ENCODE data around the gene TAF1A.
A peak's percentile ranks its signal among the peaks of the same experiment; 100 is the strongest.

Gene TAF1A

DNA sequence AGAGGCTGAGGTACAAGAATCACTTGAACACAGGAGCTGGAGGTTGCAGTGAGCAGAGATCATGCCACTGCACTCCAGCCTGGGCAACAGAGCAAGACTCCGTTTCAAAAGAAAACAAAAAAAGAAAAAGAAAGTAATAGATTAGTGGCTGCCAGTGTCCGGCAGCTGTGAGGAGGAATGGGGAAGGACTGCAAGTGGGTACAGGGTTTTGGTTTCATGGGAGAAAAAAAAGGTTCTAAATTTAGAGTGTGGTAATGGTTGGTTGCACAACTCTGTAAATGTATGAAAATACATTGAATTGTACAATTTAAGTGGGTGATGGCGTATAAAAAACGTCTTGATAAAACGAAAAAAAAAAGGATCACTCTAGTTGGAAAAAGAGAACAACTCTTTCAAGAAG is 6.7 kb downstream of the TAF1A start:
- Histone ChIP-seq H2AFZ (ENCODE audit: low read depth) (no peak overlapping the region), H3K4me3 (IDR thresholded peaks at IDR 0.05; ENCODE audit: insufficient read depth, low read depth, low read length) (no peak overlapping the region), H4K20me1 (ENCODE audit: insufficient read depth) (no peaks in the 10 kb centered on the region), H3K4me1 (ENCODE audit: low read depth, poor library complexity, severe bottlenecking) (peaks cover 19% of the 10 kb centered on the region), H3K9ac (no peak overlapping the region), H3K79me2 (ENCODE audit: insufficient read depth, low read depth) (no peaks in the 10 kb centered on the region), H3K4me2 (peak overlapping the region; percentile 22), H3K27ac (no peak overlapping the region), H3K36me3 (ENCODE audit: insufficient read depth) (peaks cover 7% of the 10 kb centered on the region; the same call in 1 of the 2 replicates), H3K27me3 (ENCODE audit: insufficient read depth, low read depth) (no peaks in the 10 kb centered on the region)
- TF ChIP-seq, protein P1, sequence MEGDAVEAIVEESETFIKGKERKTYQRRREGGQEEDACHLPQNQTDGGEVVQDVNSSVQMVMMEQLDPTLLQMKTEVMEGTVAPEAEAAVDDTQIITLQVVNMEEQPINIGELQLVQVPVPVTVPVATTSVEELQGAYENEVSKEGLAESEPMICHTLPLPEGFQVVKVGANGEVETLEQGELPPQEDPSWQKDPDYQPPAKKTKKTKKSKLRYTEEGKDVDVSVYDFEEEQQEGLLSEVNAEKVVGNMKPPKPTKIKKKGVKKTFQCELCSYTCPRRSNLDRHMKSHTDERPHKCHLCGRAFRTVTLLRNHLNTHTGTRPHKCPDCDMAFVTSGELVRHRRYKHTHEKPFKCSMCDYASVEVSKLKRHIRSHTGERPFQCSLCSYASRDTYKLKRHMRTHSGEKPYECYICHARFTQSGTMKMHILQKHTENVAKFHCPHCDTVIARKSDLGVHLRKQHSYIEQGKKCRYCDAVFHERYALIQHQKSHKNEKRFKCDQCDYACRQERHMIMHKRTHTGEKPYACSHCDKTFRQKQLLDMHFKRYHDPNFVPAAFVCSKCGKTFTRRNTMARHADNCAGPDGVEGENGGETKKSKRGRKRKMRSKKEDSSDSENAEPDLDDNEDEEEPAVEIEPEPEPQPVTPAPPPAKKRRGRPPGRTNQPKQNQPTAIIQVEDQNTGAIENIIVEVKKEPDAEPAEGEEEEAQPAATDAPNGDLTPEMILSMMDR (conservative IDR thresholded peaks at IDR 0.05; ENCODE audit: low read depth, low read length), result no peak

DNA sequence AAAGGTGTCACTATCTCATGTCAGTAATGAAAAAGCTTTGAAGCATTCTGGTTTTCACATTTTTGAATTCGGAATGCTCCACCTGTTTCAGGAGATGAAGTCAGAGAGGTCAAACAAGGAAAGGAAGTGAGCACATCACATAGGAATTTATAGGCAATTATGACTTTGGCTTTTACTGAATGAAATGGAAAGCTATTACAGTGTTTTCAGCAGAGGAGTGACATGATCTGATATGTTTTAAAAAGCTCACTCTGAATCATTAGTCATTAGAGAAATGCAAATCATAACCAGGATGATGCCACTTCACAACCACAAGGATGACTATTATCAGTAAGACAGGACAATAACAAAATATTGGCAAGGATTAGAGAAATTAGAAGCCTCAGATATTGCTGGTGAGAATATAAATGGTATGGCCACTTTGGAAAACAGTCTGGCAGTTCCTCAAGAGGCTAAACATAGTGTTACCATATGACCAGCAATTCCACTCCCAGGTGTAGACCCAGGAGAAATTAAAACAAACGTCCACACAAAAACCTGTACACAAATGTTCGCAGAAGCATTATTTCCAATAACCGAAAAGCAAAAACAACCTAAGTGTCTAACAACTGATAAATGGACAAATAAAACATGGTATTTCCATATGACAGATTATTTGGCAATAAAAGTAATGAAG is 7.5 kb downstream of the TAF1A start:
- Histone ChIP-seq H3K79me2 (ENCODE audit: insufficient read depth, low read depth) (no peaks in the 10 kb centered on the region), H3K4me1 (ENCODE audit: low read depth, poor library complexity, severe bottlenecking) (peaks cover 19% of the 10 kb centered on the region), H3K27me3 (ENCODE audit: insufficient read depth, low read depth) (no peaks in the 10 kb centered on the region), H2AFZ (ENCODE audit: low read depth) (no peak overlapping the region), H3K4me3 (IDR thresholded peaks at IDR 0.05; ENCODE audit: insufficient read depth, low read depth, low read length) (no peak overlapping the region), H3K4me2 (peak overlapping the region; percentile 13; the same call in 1 of the 2 replicates), H4K20me1 (ENCODE audit: insufficient read depth) (no peaks in the 10 kb centered on the region), H3K9ac (no peak overlapping the region), H3K36me3 (ENCODE audit: insufficient read depth) (peaks cover 9% of the 10 kb centered on the region; the same call in 1 of the 2 replicates), H3K27ac (no peak overlapping the region)
- TF ChIP-seq, protein P1 (conservative IDR thresholded peaks at IDR 0.05; ENCODE audit: low read depth, low read length), result no peak

DNA sequence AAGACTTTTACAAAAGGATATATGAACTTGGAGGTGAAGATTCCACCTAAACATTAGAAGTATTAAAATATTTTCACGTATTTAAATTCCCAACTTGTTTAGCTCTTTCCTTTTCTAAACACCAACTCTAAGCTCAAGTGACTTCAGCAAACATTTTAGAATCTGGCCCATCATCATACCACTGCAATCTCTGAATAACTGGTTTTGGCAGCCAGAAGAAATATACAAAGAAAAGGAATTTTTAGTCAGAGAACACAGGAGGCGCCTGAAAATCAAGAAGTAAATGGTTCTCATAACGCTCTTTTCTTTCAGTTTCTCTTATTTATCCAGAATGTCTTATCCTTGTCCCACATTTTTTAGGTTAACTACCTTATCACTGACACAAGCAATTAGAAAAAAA is 10.4 kb downstream of the TAF1A start:
- no peak overlapping the region for H3K27ac ChIP-seq
- peaks cover 12% of the 10 kb centered on the region; the same call in 1 of the 2 replicates for H3K36me3 ChIP-seq (ENCODE audit: insufficient read depth)
- H3K4me3 ChIP-seq (IDR thresholded peaks at IDR 0.05; ENCODE audit: insufficient read depth, low read depth, low read length), result no peak overlapping the region
- no peak overlapping the region for H3K9ac ChIP-seq
- no peaks in the 10 kb centered on the region for H3K27me3 ChIP-seq (ENCODE audit: insufficient read depth, low read depth)
- TF ChIP-seq, protein P1 (conservative IDR thresholded peaks at IDR 0.05; ENCODE audit: low read depth, low read length), result no peak
- peaks cover 19% of the 10 kb centered on the region for H3K4me1 ChIP-seq (ENCODE audit: low read depth, poor library complexity, severe bottlenecking)
- H2AFZ ChIP-seq (ENCODE audit: low read depth), result no peak overlapping the region
- H4K20me1 ChIP-seq (ENCODE audit: insufficient read depth), result no peaks in the 10 kb centered on the region
- no peak overlapping the region for H3K4me2 ChIP-seq
- no peaks in the 10 kb centered on the region for H3K79me2 ChIP-seq (ENCODE audit: insufficient read depth, low read depth)

DNA sequence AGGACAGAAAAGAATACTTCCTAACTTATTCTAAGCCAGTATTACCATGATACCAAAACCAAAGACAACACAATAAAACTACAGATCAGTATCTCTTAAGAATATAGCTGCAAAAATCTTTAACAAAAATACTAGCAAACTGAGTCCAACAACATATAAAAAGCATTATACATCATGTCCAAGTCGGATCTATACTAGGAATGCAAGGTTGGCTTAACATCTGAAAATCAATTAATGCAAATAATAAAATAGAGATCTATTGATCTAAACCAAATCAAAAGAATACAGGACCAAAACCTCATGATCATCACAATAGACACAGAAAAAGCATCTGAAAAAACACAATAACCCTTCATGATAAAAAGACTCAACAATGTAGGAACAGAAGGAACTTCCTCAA is 18.9 kb downstream of the TAF1A start:
- no peaks in the 10 kb centered on the region for H4K20me1 ChIP-seq (ENCODE audit: insufficient read depth)
- H3K4me3 ChIP-seq (IDR thresholded peaks at IDR 0.05; ENCODE audit: insufficient read depth, low read depth, low read length), result no peak overlapping the region
- no peak overlapping the region for H3K27ac ChIP-seq
- no peaks in the 10 kb centered on the region for H3K27me3 ChIP-seq (ENCODE audit: insufficient read depth, low read depth)
- no peak overlapping the region for H2AFZ ChIP-seq (ENCODE audit: low read depth)
- TF ChIP-seq, protein P1 (conservative IDR thresholded peaks at IDR 0.05; ENCODE audit: low read depth, low read length), result no peak
- H3K9ac ChIP-seq, result no peak overlapping the region
- H3K79me2 ChIP-seq (ENCODE audit: insufficient read depth, low read depth), result no peaks in the 10 kb centered on the region
- no peaks in the 10 kb centered on the region for H3K4me1 ChIP-seq (ENCODE audit: low read depth, poor library complexity, severe bottlenecking)
- H3K4me2 ChIP-seq, result no peak overlapping the region
- no peaks in the 10 kb centered on the region; the same call in 1 of the 2 replicates for H3K36me3 ChIP-seq (ENCODE audit: insufficient read depth)

Data from KMS-11 (cell line).